ENCODE results near the gene SAMD3. TPM values are rescaled to one million over a fixed set of nuclear protein-coding genes. Genes with fewer than 3 reads are reported as not detected.

Gene SAMD3
- total and polyA plus RNA-seq, 2 of the 8 experiments (the other 6 are each of a cell fraction or from before 2014, with no cell fraction given): 1.8 to 1.9 TPM

DNA sequence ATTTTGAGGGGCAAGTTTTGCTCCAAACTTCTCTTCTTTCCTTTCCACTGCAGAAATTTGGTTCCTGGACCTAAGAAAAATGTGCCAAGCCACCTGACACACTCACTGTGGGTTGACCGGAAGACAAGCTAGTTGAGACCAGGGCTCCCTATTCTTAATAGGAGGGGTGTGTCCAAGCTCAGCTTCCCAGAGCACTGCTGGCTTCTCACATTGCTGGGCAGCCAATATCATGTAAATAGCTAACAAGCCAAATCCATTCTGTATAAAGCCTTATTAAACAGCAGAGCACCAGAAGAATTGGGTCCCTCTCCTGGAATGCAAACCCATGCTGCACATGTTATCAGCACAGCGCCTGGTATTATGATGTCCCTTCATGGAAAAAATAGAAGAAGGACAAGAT is 17.0 kb upstream of the SAMD3 start:
- no peaks in the 10 kb centered on the region for H3K79me1 ChIP-seq (ENCODE audit: low read depth, low read length)
- no peaks in the 10 kb centered on the region for H3K23me2 ChIP-seq (ENCODE audit: low read depth, low read length)
- H3K4me1 ChIP-seq (replicated peaks in 1 of 4; ENCODE audit: control insufficient read depth in 3 of 4, insufficient read depth in 4 of 4, low read length in 3 of 4): no peaks in the 10 kb centered on the region
- H3K4me3 ChIP-seq (ENCODE audit: extremely low read depth in 1 of 4, insufficient read depth in 2 of 4, low read depth in 3 of 4, low read length in 4 of 4): no peak overlapping the region
- H4K5ac ChIP-seq (ENCODE audit: insufficient read length, low read depth, low read length): no peak overlapping the region
- no peak overlapping the region for H3K14ac ChIP-seq (ENCODE audit: insufficient read length)
- H3K56ac ChIP-seq (replicated peaks; ENCODE audit: insufficient read length, low read depth, low read length): no peak overlapping the region
- H2BK15ac ChIP-seq (ENCODE audit: low read length): no peak overlapping the region
- no peak overlapping the region for H2BK5ac ChIP-seq (ENCODE audit: low read depth, low read length)
- H3K4ac ChIP-seq (replicated peaks; ENCODE audit: insufficient read length, low read depth, low read length): no peak overlapping the region
- no peak overlapping the region for H3K23ac ChIP-seq (ENCODE audit: insufficient read length)
- H4K20me1 ChIP-seq (replicated peaks in 1 of 2; ENCODE audit: control insufficient read depth in 1 of 2, insufficient read depth in 2 of 2, low read length in 2 of 2): no peaks in the 10 kb centered on the region
- H4K91ac ChIP-seq (replicated peaks; ENCODE audit: insufficient read length, low read length): no peak overlapping the region
- no peaks in the 10 kb centered on the region for H3K79me2 ChIP-seq (ENCODE audit: control insufficient read depth in 1 of 2, insufficient read depth in 2 of 2, low read length in 2 of 2)
- no peak overlapping the region for H2AFZ ChIP-seq (ENCODE audit: low read length)
- H3K4me2 ChIP-seq (ENCODE audit: insufficient read depth in 1 of 2, low read depth in 2 of 2, low read length in 2 of 2): no peak overlapping the region
- ChIA-PET CTCF (ENCODE audit: partially characterized antibody) (interaction anchor here (0.7 to 2.2 kb wide), 5 partner anchors 10 to 273 kb away, joined by 3 to 8 read pairs (median 3); partner anchors contain the start of gene SAMD3), POLR2A (ENCODE audit: partially characterized antibody) (no interaction called here)
- 85% methylated on average over 2 of the region's 2 CpGs; no CpG with 5 or more reads in 1 of the 2 experiments for WGBS, 2 experiments (ENCODE audit: extremely low coverage in 1 of 2, insufficient coverage in 1 of 2, insufficient read length in 1 of 2, insufficient replicate concordance in 2 of 2, low coverage in 1 of 2, low lambda C conversion rate in 2 of 2, missing lambda C conversion rate in 1 of 2)
- no peak overlapping the region for H2BK120ac ChIP-seq (replicated peaks; ENCODE audit: low read depth, low read length)
- no peak overlapping the region for H3K9ac ChIP-seq (replicated peaks in 1 of 4; ENCODE audit: extremely low read depth in 1 of 4, low read depth in 3 of 4, low read length in 3 of 4)
- no peaks in the 10 kb centered on the region for H3K36me3 ChIP-seq (ENCODE audit: control insufficient read depth in 2 of 4, insufficient read depth in 4 of 4, low read length in 3 of 4)
- H3K9me3 ChIP-seq (ENCODE audit: insufficient read depth in 2 of 2, low read depth in 1 of 2, low read length in 1 of 2): no peaks in the 10 kb centered on the region
- no peak overlapping the region for H3K18ac ChIP-seq (ENCODE audit: extremely low read depth, low read length)
- no peak overlapping the region for H2AK5ac ChIP-seq (ENCODE audit: low read depth, low read length)
- no peaks in the 10 kb centered on the region for H3K27me3 ChIP-seq (replicated peaks in 1 of 4; ENCODE audit: control insufficient read depth in 3 of 4, extremely low read depth in 1 of 4, insufficient read depth in 3 of 4, low read length in 3 of 4)
- no peak overlapping the region for H2BK20ac ChIP-seq (ENCODE audit: low read length)
- FAIRE-seq (no peak), DNase-seq (ENCODE audit: low read depth in 1 of 2, low spot score in 2 of 2) (no peak)
- no peak overlapping the region for H4K8ac ChIP-seq (ENCODE audit: extremely low read depth, insufficient read depth, low read length)
- H3K27ac ChIP-seq (ENCODE audit: low read depth, low read length): no peak overlapping the region
- H2BK12ac ChIP-seq (ENCODE audit: low read depth, low read length): no peak overlapping the region
- TF ChIP-seq RAD21 (IDR thresholded peaks at IDR 0.05 in 1 of 2, conservative IDR thresholded peaks at IDR 0.05 in 1 of 2; ENCODE audit: low read depth in 2 of 2, low read length in 2 of 2): no peak
- no peak for TF ChIP-seq ASH2L (IDR thresholded peaks at IDR 0.05; ENCODE audit: low read length)

Data from H1 (cell line).